H1 (cell line): ENCODE measurements around the gene OR2L13. TPM values are rescaled to one million over a fixed set of nuclear protein-coding genes. Genes with fewer than 3 reads are reported as not detected.

Experiments used
- CTCF ChIA-PET: fragments of 300-600 bp; sonication (Branson Sonifier 250); formaldehyde crosslinking; loops from one replicate; lab custom pipeline; 2021; ENCODE audit not compliant: partially characterized antibody; lab: Charles Lee
- POLR2A ChIA-PET: fragments of 300-600 bp; sonication (Branson Sonifier 250); formaldehyde crosslinking; loops from one replicate; lab custom pipeline; 2021; ENCODE audit warnings: inconsistent platforms; ENCODE audit not compliant: partially characterized antibody; lab: Charles Lee
- DNase-seq, 2 experiments: peaks; one replicate each; pipeline versions ENCODE4 v3.0.0 to v3.0.0-alpha.2; 2010 to 2022; ENCODE audit warnings: low spot score in 2 of 2, low read depth in 1 of 2, mixed read lengths in 1 of 2
- FAIRE-seq: peaks from 2 replicates; lab custom pipeline; 2011; peaks lifted over from hg19 to GRCh38; lab: Jason Lieb, UNC
- H2AFZ ChIP-seq: 2 replicates; pipeline ENCODE4 v1.8.1; 2012; ENCODE audit warnings: low read length, inconsistent platforms
- H2AK5ac ChIP-seq: 2 replicates; pipeline ENCODE4 v1.6.1; 2013; ENCODE audit warnings: low read depth, low read length
- H2BK120ac ChIP-seq: replicated peaks from 2 replicates; pipeline ENCODE3; 2013; ENCODE audit warnings: low read depth, low read length, inconsistent platforms
- H2BK12ac ChIP-seq: 2 replicates; pipeline ENCODE4 v1.6.1; 2013; ENCODE audit warnings: low read depth, low read length
- H2BK15ac ChIP-seq: 2 replicates; pipeline ENCODE4 v1.6.1; 2013; ENCODE audit warnings: low read length
- H2BK20ac ChIP-seq: 2 replicates; pipeline ENCODE4 v1.6.1; 2013; ENCODE audit warnings: low read length
- H2BK5ac ChIP-seq: 2 replicates; pipeline ENCODE4 v1.6.1; 2013; ENCODE audit warnings: low read depth, low read length
- H3K14ac ChIP-seq: 2 replicates; pipeline ENCODE4 v1.6.1; 2013; ENCODE audit warnings: inconsistent platforms; ENCODE audit not compliant: insufficient read length
- H3K18ac ChIP-seq: 2 replicates; pipeline ENCODE4 v1.6.1; 2013; ENCODE audit warnings: low read length; ENCODE audit errors: extremely low read depth
- H3K23ac ChIP-seq: 2 replicates; pipeline ENCODE4 v1.6.1; 2013; ENCODE audit warnings: inconsistent platforms; ENCODE audit not compliant: insufficient read length
- H3K23me2 ChIP-seq: 2 replicates; pipeline ENCODE4 v1.6.1; 2013; ENCODE audit warnings: low read depth, low read length
- H3K27ac ChIP-seq: 2 replicates; pipeline ENCODE4 v1.6.1; 2011; ENCODE audit warnings: low read depth, low read length, inconsistent platforms
- H3K27me3 ChIP-seq, 4 experiments: replicated peaks in 1 of 4; 1 replicate in 1 of 4; 2 replicates in 3 of 4; pipeline versions ENCODE4 v1.6.1 to v1.8.1; 2011 to 2013; ENCODE audit warnings: low read length in 3 of 4, mild to moderate bottlenecking in 3 of 4, inconsistent platforms in 2 of 4, mixed read lengths in 2 of 4, moderate library complexity in 1 of 4; ENCODE audit not compliant: control insufficient read depth in 3 of 4, insufficient read depth in 3 of 4; ENCODE audit errors: extremely low read depth in 1 of 4
- H3K36me3 ChIP-seq, 4 experiments: 2 replicates each; pipeline versions ENCODE4 v1.6.1 to v1.8.1; 2011 to 2013; ENCODE audit warnings: mild to moderate bottlenecking in 4 of 4, low read length in 3 of 4, moderate library complexity in 2 of 4, control low read depth in 1 of 4, inconsistent platforms in 1 of 4; ENCODE audit not compliant: insufficient read depth in 4 of 4, control insufficient read depth in 2 of 4
- H3K4ac ChIP-seq: replicated peaks from 2 replicates; pipeline ENCODE3; 2013; ENCODE audit warnings: low read length, low read depth, mixed read lengths, inconsistent platforms; ENCODE audit not compliant: insufficient read length
- H3K4me1 ChIP-seq, 4 experiments: replicated peaks in 1 of 4; 1 replicate in 1 of 4; 2 replicates in 3 of 4; pipeline versions ENCODE4 v1.6.1 to v1.8.1; 2011 to 2013; ENCODE audit warnings: low read length in 3 of 4, inconsistent platforms in 2 of 4, mixed read lengths in 1 of 4; ENCODE audit not compliant: insufficient read depth in 4 of 4, control insufficient read depth in 3 of 4
- H3K4me2 ChIP-seq, 2 experiments: 2 replicates each; pipeline versions ENCODE4 v1.6.1 to v1.8.1; 2011 to 2013; ENCODE audit warnings: low read depth in 2 of 2, low read length in 2 of 2, control low read depth in 1 of 2, inconsistent platforms in 1 of 2, mild to moderate bottlenecking in 1 of 2; ENCODE audit not compliant: insufficient read depth in 1 of 2
- H3K4me3 ChIP-seq, 4 experiments: fragments of 200-600, 300-600 bp in 1 of 4; sonication (generic), shearing (Covaris generic), sonication (Bioruptor Twin) in 1 of 4; 2 replicates each; pipeline versions ENCODE4 v1.5.1 to v1.8.1; 2011 to 2016; ENCODE audit warnings: low read length in 4 of 4, low read depth in 3 of 4, control low read depth in 2 of 4, inconsistent platforms in 2 of 4, mild to moderate bottlenecking in 2 of 4, mixed read lengths in 1 of 4, moderate library complexity in 1 of 4; ENCODE audit not compliant: insufficient read depth in 2 of 4; ENCODE audit errors: extremely low read depth in 1 of 4
- H3K56ac ChIP-seq: replicated peaks from 2 replicates; pipeline ENCODE3; 2013; ENCODE audit warnings: low read depth, mild to moderate bottlenecking, mixed read lengths, low read length, inconsistent platforms; ENCODE audit not compliant: insufficient read length
- H3K79me1 ChIP-seq: 2 replicates; pipeline ENCODE4 v1.6.1; 2013; ENCODE audit warnings: low read depth, low read length, control low read depth
- H3K79me2 ChIP-seq, 2 experiments: 2 replicates each; pipeline versions ENCODE4 v1.6.1 to v1.8.1; 2012 to 2013; ENCODE audit warnings: low read length in 2 of 2, mild to moderate bottlenecking in 2 of 2, inconsistent platforms in 1 of 2; ENCODE audit not compliant: insufficient read depth in 2 of 2, control insufficient read depth in 1 of 2
- H3K9ac ChIP-seq, 4 experiments: replicated peaks in 1 of 4; 1 replicate in 1 of 4; 2 replicates in 3 of 4; pipeline versions ENCODE4 v1.6.1 to v1.8.1; 2011 to 2013; ENCODE audit warnings: low read depth in 3 of 4, low read length in 3 of 4, control low read depth in 2 of 4, mild to moderate bottlenecking in 2 of 4, moderate library complexity in 2 of 4, inconsistent platforms in 1 of 4; ENCODE audit errors: extremely low read depth in 1 of 4
- H3K9me3 ChIP-seq, 2 experiments: 2 replicates each; pipeline versions ENCODE4 v1.6.1 to v1.8.1; 2012 to 2013; ENCODE audit warnings: mild to moderate bottlenecking in 2 of 2, moderate library complexity in 2 of 2, control low read depth in 1 of 2, inconsistent platforms in 1 of 2, low read depth in 1 of 2, low read length in 1 of 2, mixed read lengths in 1 of 2; ENCODE audit not compliant: insufficient read depth in 2 of 2
- H4K20me1 ChIP-seq, 2 experiments: replicated peaks in 1 of 2; 2 replicates each; pipeline versions ENCODE3 to v1.8.1; 2011 to 2013; ENCODE audit warnings: inconsistent platforms in 2 of 2, low read length in 2 of 2, mild to moderate bottlenecking in 1 of 2; ENCODE audit not compliant: insufficient read depth in 2 of 2, control insufficient read depth in 1 of 2
- H4K5ac ChIP-seq: 2 replicates; pipeline ENCODE4 v1.6.1; 2013; ENCODE audit warnings: low read length, low read depth, mixed read lengths, inconsistent platforms; ENCODE audit not compliant: insufficient read length
- H4K8ac ChIP-seq: 2 replicates; pipeline ENCODE4 v1.8.0; 2013; ENCODE audit warnings: mild to moderate bottlenecking, moderate library complexity, low read length, inconsistent platforms; ENCODE audit not compliant: insufficient read depth; ENCODE audit errors: extremely low read depth
- H4K91ac ChIP-seq: replicated peaks from 2 replicates; pipeline ENCODE3; 2013; ENCODE audit warnings: low read length, mixed read lengths, inconsistent platforms; ENCODE audit not compliant: insufficient read length
- CHD1 ChIP-seq: IDR thresholded peaks from 2 replicates; pipeline ENCODE4 v1.6.1; 2012; ENCODE audit warnings: low read depth, low read length, improper control_type of control experiment
- CREB1 ChIP-seq: IDR thresholded peaks from 2 replicates; pipeline ENCODE4 v1.6.1; 2012; ENCODE audit warnings: inconsistent platforms
- CTBP2 ChIP-seq: IDR thresholded peaks from 2 replicates; pipeline ENCODE4 v1.7.0; 2011; ENCODE audit warnings: borderline replicate concordance, mild to moderate bottlenecking, moderate library complexity, mixed read lengths, low read length; ENCODE audit not compliant: insufficient read depth, insufficient read length
- CTCF ChIP-seq, 3 experiments: IDR thresholded peaks; 1 replicate in 2 of 3; 2 replicates in 1 of 3; pipeline versions ENCODE4 v1.5.1 to v1.6.1; 2011; ENCODE audit warnings: low read length in 3 of 3, mild to moderate bottlenecking in 3 of 3, inconsistent platforms in 2 of 3, low read depth in 1 of 3, moderate library complexity in 1 of 3; ENCODE audit not compliant: insufficient read depth in 1 of 3; ENCODE audit errors: control extremely low read depth in 1 of 3
- HDAC2 ChIP-seq, 2 experiments: fragments of 300-600 bp in 1 of 2; sonication (generic) in 1 of 2; IDR thresholded peaks; 2 replicates each; pipeline ENCODE4 v1.6.1; 2011 to 2012; ENCODE audit warnings: low read depth in 2 of 2, low read length in 2 of 2, mild to moderate bottlenecking in 2 of 2, moderate library complexity in 2 of 2, borderline replicate concordance in 1 of 2, inconsistent platforms in 1 of 2
- MAFK ChIP-seq: IDR thresholded peaks from 2 replicates; pipeline ENCODE4 v1.6.1; 2012; ENCODE audit warnings: low read depth, mild to moderate bottlenecking, improper control_type of control experiment, low read length
- PHF8 ChIP-seq: fragments of 200-600 bp; sonication (generic); conservative IDR thresholded peaks from 2 replicates; pipeline ENCODE4 v1.7.1; 2012; ENCODE audit warnings: low read depth, mild to moderate bottlenecking, inconsistent platforms, low read length, moderate library complexity
- POLR2AphosphoS5 ChIP-seq: IDR thresholded peaks from 2 replicates; pipeline ENCODE4 v1.6.1; 2011; ENCODE audit warnings: low read depth, low read length
- RFX5 ChIP-seq: IDR thresholded peaks from 2 replicates; pipeline ENCODE4 v1.6.1; 2011; ENCODE audit warnings: low read depth, low read length, improper control_type of control experiment, borderline replicate concordance
- SP1 ChIP-seq: IDR thresholded peaks from 2 replicates; pipeline ENCODE4 v1.6.1; 2011; ENCODE audit warnings: low read depth, low read length
- TAF1 ChIP-seq: IDR thresholded peaks from 2 replicates; pipeline ENCODE4 v1.6.1; 2011; ENCODE audit warnings: mild to moderate bottlenecking, low read depth, low read length
- TCF12 ChIP-seq: IDR thresholded peaks from 2 replicates; pipeline ENCODE4 v1.6.1; 2011; ENCODE audit warnings: low read depth, mild to moderate bottlenecking, low read length
- WGBS, 2 experiments: shearing (Covaris generic) in 1 of 2; methylation state at CpG; one replicate each; pipeline versions ENCODE4 v1.1.6 to v1.1.7; 2013 to 2015; ENCODE audit warnings: low lambda C conversion rate in 2 of 2, mixed read lengths in 2 of 2, inconsistent platforms in 1 of 2, low coverage in 1 of 2, missing lambda C conversion rate in 1 of 2; ENCODE audit not compliant: insufficient replicate concordance in 2 of 2, insufficient coverage in 1 of 2, insufficient read length in 1 of 2; ENCODE audit errors: extremely low coverage in 1 of 2, missing lambda C conversion rate in 1 of 2; 5-methylcytosine and 5-hydroxymethylcytosine counted together
- polyA plus RNA-seq, 7 experiments: library from polyadenylated mRNA; depleted of rRNA in 3 of 7; stranded (reverse) in 5 of 7; unstranded in 2 of 7; fragments of >200 nt in 5 of 7; fragments of 200-250 nt in 2 of 7; gene quantifications; 1 replicate in 5 of 7; 2 replicates in 1 of 7; 4 replicates in 1 of 7; pipeline versions ENCODE4 v1.2.1 to v1.2.3, GENCODE V29; 2011 to 2013; ENCODE audit warnings: missing spikeins in 2 of 7, mixed read lengths in 2 of 7
- total RNA-seq: library from RNA; stranded (reverse); fragmentation: NEBNext Ultra II Directional; extraction: Animal tissue kit (Norgen Biotek cat#: 25700); gene quantifications from 2 replicates; pipeline ENCODE4 v1.2.1, GENCODE V29; 2021

The OR2L13 gene
- total and polyA plus RNA-seq, 2 of the 8 experiments (the other 6 are each of a cell fraction or from before 2014, with no cell fraction given), result not detected

- WGBS, 2 experiments, result 71% methylated on average over 1 of the region's 1 CpG; no CpG with 5 or more reads in 1 of the 2 experiments
- no peak overlapping the region for H3K23ac ChIP-seq
- no peak for TF ChIP-seq CTBP2
- TF ChIP-seq HDAC2 (IDR thresholded peaks at IDR 0.05; ENCODE audit: borderline replicate concordance in 1 of 2, low read depth in 2 of 2, low read length in 2 of 2), result no peak
- no peak for TF ChIP-seq CHD1
- TF ChIP-seq RFX5, result no peak
- TF ChIP-seq SP1, result no peak
- no peak for TF ChIP-seq POLR2AphosphoS5
- TF ChIP-seq TAF1, result no peak
- no peak for TF ChIP-seq MAFK
- no peak for TF ChIP-seq PHF8
- no peak for TF ChIP-seq TCF12
- no peak for TF ChIP-seq CREB1
- no peak for TF ChIP-seq CTCF (IDR thresholded peaks at IDR 0.05; ENCODE audit: control extremely low read depth in 1 of 3, insufficient read depth in 1 of 3, low read depth in 1 of 3, low read length in 3 of 3)
Measured at GRCh38 chr1:248143311-248143710, 48.3 kb downstream of the OR2L13 start.

More at GRCh38 chr1:248143311-248143710, 48.3 kb downstream of the OR2L13 start:
- 0 out of 8 replicates have a peak overlapping the region, but pooled peaks of 1 of the 4 experiments have one; percentile 2 for H3K4me3 ChIP-seq
- no peaks in the 10 kb centered on the region for H3K23me2 ChIP-seq
- ChIA-PET CTCF (no interaction called here), POLR2A (no interaction called here)
- no peaks in the 10 kb centered on the region for H3K27me3 ChIP-seq
- no peak overlapping the region for H4K8ac ChIP-seq
- H3K9me3 ChIP-seq, result peaks cover 57 to 59% of the 10 kb centered on the region in 2 experiments
- H4K91ac ChIP-seq, result no peak overlapping the region
- DNase-seq (no peak), FAIRE-seq (no peak)
- no peak overlapping the region for H3K9ac ChIP-seq
- no peaks in the 10 kb centered on the region for H3K36me3 ChIP-seq
- H3K79me2 ChIP-seq, result no peaks in the 10 kb centered on the region
- H4K20me1 ChIP-seq, result no peaks in the 10 kb centered on the region
- H3K4me1 ChIP-seq, result no peaks in the 10 kb centered on the region
- no peak overlapping the region for H2BK120ac ChIP-seq
- H2AFZ ChIP-seq, result no peak overlapping the region
- no peak overlapping the region for H2BK15ac ChIP-seq
- no peak overlapping the region for H3K14ac ChIP-seq
- H3K79me1 ChIP-seq, result no peaks in the 10 kb centered on the region
- H3K27ac ChIP-seq, result no peak overlapping the region
- no peak overlapping the region for H2BK20ac ChIP-seq
- no peak overlapping the region for H2BK12ac ChIP-seq
- no peak overlapping the region for H3K4me2 ChIP-seq
- H3K56ac ChIP-seq, result no peak overlapping the region
- H3K4ac ChIP-seq, result no peak overlapping the region
- no peak overlapping the region for H2AK5ac ChIP-seq
- H2BK5ac ChIP-seq, result no peak overlapping the region
- H4K5ac ChIP-seq, result no peak overlapping the region
- no peak overlapping the region for H3K18ac ChIP-seq
